GM21367 (cell line): Measurements from ENCODE around the gene PLEKHM3.

Source experiments
- ATAC-seq: cut with Tn5 transposase; IDR thresholded peaks from one replicate; pipeline ENCODE4 v1.9.1; 2021; ENCODE audit not compliant: unreplicated experiment

PLEKHM3 gene

DNA sequence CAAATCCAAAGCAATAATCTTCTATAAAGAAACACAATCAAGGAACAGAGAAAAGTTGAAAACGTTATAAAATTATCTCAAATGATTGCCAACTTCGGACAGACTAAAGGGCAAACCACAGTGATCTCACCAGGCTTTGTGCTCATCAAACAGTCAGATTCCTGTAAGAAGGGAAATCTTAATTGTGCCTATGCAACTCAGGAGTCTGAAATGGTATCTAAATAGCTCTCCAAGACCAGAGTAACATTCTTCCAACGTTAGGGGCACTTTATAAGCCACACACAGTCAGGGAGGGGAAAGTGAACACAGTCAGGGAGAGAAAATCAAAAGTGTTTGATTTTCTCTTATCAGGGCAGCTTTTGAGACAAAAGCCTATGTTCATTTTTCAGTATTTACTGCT, 29.4 kb downstream of the PLEKHM3 start:
- no peak for ATAC-seq

- no peak for ATAC-seq
These were observed 32.1 kb downstream of the PLEKHM3 start for GRCh38 chr2:207993151-207993763.

GRCh38 chr2:207991944-207992343, 33.4 kb downstream of the PLEKHM3 start:
- ATAC-seq: no peak

GRCh38 chr2:207990784-207991183, 34.5 kb downstream of the PLEKHM3 start:
- no peak for ATAC-seq

DNA sequence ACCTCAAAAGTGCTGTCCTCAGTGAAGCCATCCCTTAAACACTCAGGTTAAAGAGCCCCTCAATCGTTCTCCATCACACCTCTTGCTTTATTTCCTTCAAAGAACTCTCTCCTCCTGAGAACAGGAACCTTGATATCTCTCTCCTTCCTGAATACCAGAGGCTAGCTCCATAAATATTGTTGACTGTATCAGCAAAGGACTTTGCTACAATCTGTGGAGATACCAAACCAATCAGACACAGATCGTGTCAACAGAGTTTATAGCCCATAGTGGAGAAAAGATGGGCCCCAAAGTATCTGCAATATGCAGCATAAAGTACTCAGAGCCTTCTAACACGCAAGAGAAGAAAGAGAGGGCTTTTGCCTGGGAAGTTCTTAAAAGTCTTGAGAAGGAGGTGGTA, 36.4 kb downstream of the PLEKHM3 start:
- no peak for ATAC-seq

GRCh38 chr2:207987025-207987716, 38.2 kb downstream of the PLEKHM3 start:
- ATAC-seq: no peak

- no peak for ATAC-seq
These were observed 40.4 kb downstream of the PLEKHM3 start for GRCh38 chr2:207984765-207985480.

- peak; percentile 67 for ATAC-seq
These were observed 41.7 kb downstream of the PLEKHM3 start for GRCh38 chr2:207983641-207984042.

DNA sequence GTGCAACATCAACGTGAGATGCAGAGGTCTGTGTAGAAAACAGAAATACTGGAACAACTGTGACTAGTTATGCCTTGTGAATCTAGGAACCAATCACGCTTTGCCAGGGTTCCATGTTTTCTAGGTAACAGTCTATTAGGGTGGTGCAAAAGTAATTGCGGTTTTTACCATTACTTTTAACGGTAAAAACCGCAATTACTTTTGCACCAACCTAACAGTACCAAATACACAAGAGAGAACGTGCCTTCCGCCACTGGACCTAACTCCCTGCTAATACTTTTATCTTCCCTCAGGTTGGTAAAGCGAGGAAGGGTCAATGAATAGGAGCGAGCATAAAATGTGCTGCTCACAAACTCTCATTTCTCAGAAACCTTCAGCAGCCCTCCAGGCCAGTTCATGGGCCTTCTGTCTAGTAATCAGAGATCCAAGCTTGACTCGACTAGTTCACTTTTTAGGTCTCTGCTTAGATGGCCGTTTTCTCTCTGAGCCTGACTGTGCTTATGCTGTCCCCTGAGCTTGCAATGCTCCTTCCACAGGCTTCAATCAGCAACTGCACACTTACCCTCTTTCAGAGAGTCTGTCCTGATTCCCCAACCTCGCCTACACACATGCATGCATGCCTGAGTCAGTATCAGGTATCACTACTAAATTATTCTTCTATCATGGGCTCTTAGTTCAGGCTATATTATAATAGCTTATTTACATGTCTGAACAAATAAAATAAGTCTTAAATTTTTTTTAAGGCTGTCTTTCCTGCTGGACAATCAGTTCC, 47.0 kb downstream of the PLEKHM3 start:
- no peak for ATAC-seq

- ATAC-seq: no peak
These were observed 49.4 kb downstream of the PLEKHM3 start for GRCh38 chr2:207975921-207976320.

- no peak for ATAC-seq
These were observed 51.1 kb downstream of the PLEKHM3 start for GRCh38 chr2:207974216-207974605.

GRCh38 chr2:207970826-207971180, 54.5 kb downstream of the PLEKHM3 start:
- ATAC-seq: no peak

DNA sequence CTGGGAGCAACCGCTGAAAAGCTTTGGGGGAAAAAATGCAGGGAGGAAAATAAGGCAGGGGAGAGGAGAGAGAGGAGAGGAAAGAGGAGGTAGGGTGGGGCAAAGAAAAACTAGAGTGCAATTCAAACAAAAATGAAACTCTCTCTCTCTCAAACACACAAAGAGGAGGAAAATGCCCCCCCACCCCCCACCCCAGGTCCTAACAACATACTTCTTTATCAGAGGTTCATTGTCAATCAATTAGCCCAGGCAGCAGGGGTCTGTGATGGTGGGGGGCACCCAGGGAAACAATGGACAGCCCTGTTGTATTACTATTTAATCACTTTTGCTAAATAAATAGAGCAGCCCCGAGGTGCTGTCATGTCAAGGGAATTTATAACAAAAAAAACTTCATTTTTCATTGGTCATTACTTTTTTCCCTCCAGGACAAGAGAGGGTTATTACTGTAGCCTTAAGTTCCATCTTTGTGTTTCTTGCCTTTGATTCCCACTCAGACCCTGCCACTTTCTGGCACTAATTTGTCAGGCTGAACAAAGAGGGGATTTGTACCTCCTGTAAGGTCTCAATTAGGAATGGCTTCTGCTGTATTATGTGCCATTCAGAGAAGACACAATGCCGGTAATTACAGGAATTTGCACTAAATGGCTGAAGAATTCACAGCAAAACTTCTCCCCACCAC, 55.0 kb downstream of the PLEKHM3 start:
- no peak for ATAC-seq

GRCh38 chr2:207969249-207969648, 56.1 kb downstream of the PLEKHM3 start:
- no peak for ATAC-seq

GRCh38 chr2:207967121-207967520, 58.2 kb downstream of the PLEKHM3 start:
- no peak for ATAC-seq

GRCh38 chr2:207960911-207961310, 64.4 kb downstream of the PLEKHM3 start:
- no peak for ATAC-seq

- ATAC-seq: no peak
These were observed 65.2 kb downstream of the PLEKHM3 start for GRCh38 chr2:207960090-207960489.

DNA sequence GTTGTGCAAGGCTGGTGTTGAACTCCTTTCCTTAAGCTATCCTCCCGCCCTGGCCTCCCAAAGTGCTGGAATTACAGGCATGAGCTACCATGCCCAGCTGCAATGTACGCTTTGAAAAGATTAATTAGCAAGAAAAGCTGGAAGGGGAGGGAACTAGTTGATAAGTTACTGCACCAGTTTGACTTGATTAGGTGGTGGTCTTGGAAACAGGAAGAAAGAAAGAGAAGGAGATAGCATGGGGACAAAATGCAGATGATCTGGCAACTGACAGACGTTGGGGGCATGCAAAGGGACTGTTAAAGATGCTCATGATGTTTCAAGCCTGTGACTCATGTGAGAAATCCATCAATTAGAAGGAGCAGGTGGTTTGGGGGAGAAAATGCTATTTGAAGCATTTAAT, 68.6 kb downstream of the PLEKHM3 start:
- ATAC-seq: no peak

- ATAC-seq: no peak
These were observed 69.9 kb downstream of the PLEKHM3 start for GRCh38 chr2:207955456-207955855.

- ATAC-seq: no peak
These were observed 72.0 kb downstream of the PLEKHM3 start for GRCh38 chr2:207953354-207953753.
